SKM-1 treated with dmso at 0.1 percent for 144 hours (cell line): ENCODE measurements around the gene DEK.
A peak's percentile ranks its signal among the peaks of the same experiment; 100 is the strongest.
"Not testable (repeated sequence)": the region's sequence is repeated elsewhere in the genome, so short reads cannot be mapped to it uniquely, and the experiment has no call there.

Source experiments
- DNase-seq: peaks from one replicate; lab custom pipeline; 2025; ENCODE audit not compliant: unreplicated experiment; lab: John Stamatoyannopoulos, UW

DEK gene

GRCh38 chr6:18240230-18240629 is 24.1 kb downstream of the DEK start:
- DNase-seq: no peak

GRCh38 chr6:18237167-18237566 is 27.2 kb downstream of the DEK start:
- DNase-seq: no peak

- DNase-seq: no peak
These were observed 28.8 kb downstream of the DEK start for GRCh38 chr6:18235524-18235923.

- no peak for DNase-seq
These were observed 29.8 kb downstream of the DEK start for GRCh38 chr6:18234564-18234963.

- not testable (repeated sequence) for DNase-seq
These were observed 30.6 kb downstream of the DEK start for GRCh38 chr6:18233770-18234169.

GRCh38 chr6:18231856-18232255 is 32.5 kb downstream of the DEK start:
- DNase-seq: not testable (repeated sequence)

- DNase-seq: not testable (repeated sequence)
These were observed 35.7 kb downstream of the DEK start for GRCh38 chr6:18228590-18228989.

GRCh38 chr6:18227166-18227565 is 37.2 kb downstream of the DEK start:
- DNase-seq: not testable (repeated sequence)

GRCh38 chr6:18226451-18227105 is 37.8 kb downstream of the DEK start:
- not testable (repeated sequence) for DNase-seq

GRCh38 chr6:18221288-18221615 is 43.1 kb downstream of the DEK start:
- DNase-seq: no peak

- no peak for DNase-seq
These were observed 44.7 kb downstream of the DEK start for GRCh38 chr6:18219591-18219990.

- DNase-seq: no peak
These were observed 46.1 kb downstream of the DEK start for GRCh38 chr6:18218233-18218632.

GRCh38 chr6:18216411-18216810 is 47.9 kb downstream of the DEK start:
- no peak for DNase-seq

- DNase-seq: peak; percentile 79
These were observed 48.9 kb downstream of the DEK start for GRCh38 chr6:18215436-18215835.

- no peak for DNase-seq
These were observed 50.3 kb downstream of the DEK start for GRCh38 chr6:18214003-18214402.

- no peak for DNase-seq
These were observed 50.9 kb downstream of the DEK start for GRCh38 chr6:18213439-18213838.

- DNase-seq: no peak
These were observed 52.1 kb downstream of the DEK start for GRCh38 chr6:18212231-18212630.

- DNase-seq: no peak
These were observed 53.0 kb downstream of the DEK start for GRCh38 chr6:18211338-18211737.

- DNase-seq: no peak
These were observed 53.6 kb downstream of the DEK start for GRCh38 chr6:18210707-18211106.

- DNase-seq: no peak
These were observed 54.7 kb downstream of the DEK start for GRCh38 chr6:18209539-18210197.

GRCh38 chr6:18208778-18209177 is 55.6 kb downstream of the DEK start:
- DNase-seq: not testable (repeated sequence)

- DNase-seq: no peak
These were observed 56.4 kb downstream of the DEK start for GRCh38 chr6:18207949-18208348.

- no peak for DNase-seq
These were observed 56.9 kb downstream of the DEK start for GRCh38 chr6:18207438-18207837.
